Nephron progenitor cell (in vitro differentiated cells): Measurements from ENCODE around the gene HTR2B.

Experiments used
- DNase-seq: peaks from one replicate; pipeline ENCODE4 v3.0.0; 2021
- H3K27ac Mint-ChIP-seq: 2 replicates; pipeline ENCODE4 v1.8.0; 2021; ENCODE audit warnings: mild to moderate bottlenecking, moderate library complexity, mixed read lengths
- H3K27me3 Mint-ChIP-seq: 2 replicates; pipeline ENCODE4 v1.8.0; 2021; ENCODE audit warnings: mild to moderate bottlenecking, low read depth, mixed read lengths; ENCODE audit not compliant: poor library complexity
- H3K36me3 Mint-ChIP-seq: 2 replicates; pipeline ENCODE4 v1.8.0; 2021; ENCODE audit warnings: low read depth, mixed read lengths
- H3K4me1 Mint-ChIP-seq: 2 replicates; pipeline ENCODE4 v1.8.0; 2021; ENCODE audit warnings: mixed read lengths
- H3K4me3 Mint-ChIP-seq: 2 replicates; pipeline ENCODE4 v1.8.0; 2021; ENCODE audit warnings: mild to moderate bottlenecking, moderate library complexity, mixed read lengths
- H3K9me3 Mint-ChIP-seq: 2 replicates; pipeline ENCODE4 v1.8.0; 2021; ENCODE audit warnings: mild to moderate bottlenecking, moderate library complexity, mixed read lengths
- TF ChIP-seq, protein P1 (sequence below): fragments of 200-600 bp; sonication (generic); IDR thresholded peaks from 2 replicates; pipeline ENCODE4 v1.5.0; 2021; ENCODE audit warnings: antibody characterized with exemption

The HTR2B gene

DNA sequence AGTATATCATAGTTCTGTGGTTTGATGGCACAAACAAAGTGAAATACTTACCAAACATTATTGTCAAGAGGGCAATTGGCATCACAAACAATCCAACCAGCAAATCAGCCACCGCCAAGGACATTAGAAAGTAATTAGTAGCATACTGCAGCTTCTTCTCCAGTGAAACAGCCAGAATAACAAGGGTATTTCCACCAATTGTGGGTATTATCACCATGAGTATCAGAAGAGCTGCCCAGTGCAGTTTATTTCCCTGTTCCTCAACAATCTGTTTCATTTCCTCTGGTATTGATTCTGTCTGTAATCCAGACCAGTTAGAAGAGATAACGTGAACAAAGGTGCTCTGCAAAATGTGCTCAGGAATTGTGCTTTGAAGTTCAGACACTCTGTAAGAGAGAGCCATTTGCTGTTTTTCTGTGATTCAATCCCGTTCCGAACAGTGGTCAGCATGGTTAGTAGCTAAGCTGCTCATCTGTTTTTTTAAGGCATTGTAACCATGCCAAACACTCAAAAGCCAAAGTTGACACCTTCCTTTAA lies 1.4 kb downstream of the HTR2B start:
- Mint-ChIP-seq H3K27ac (peak overlapping the region; percentile 87), H3K36me3 (peaks cover 13% of the 10 kb centered on the region), H3K9me3 (no peaks in the 10 kb centered on the region), H3K4me1 (peaks cover 65% of the 10 kb centered on the region), H3K4me3 (peak overlapping the region; percentile 31), H3K27me3 (no peaks in the 10 kb centered on the region)
- TF ChIP-seq, protein P1, sequence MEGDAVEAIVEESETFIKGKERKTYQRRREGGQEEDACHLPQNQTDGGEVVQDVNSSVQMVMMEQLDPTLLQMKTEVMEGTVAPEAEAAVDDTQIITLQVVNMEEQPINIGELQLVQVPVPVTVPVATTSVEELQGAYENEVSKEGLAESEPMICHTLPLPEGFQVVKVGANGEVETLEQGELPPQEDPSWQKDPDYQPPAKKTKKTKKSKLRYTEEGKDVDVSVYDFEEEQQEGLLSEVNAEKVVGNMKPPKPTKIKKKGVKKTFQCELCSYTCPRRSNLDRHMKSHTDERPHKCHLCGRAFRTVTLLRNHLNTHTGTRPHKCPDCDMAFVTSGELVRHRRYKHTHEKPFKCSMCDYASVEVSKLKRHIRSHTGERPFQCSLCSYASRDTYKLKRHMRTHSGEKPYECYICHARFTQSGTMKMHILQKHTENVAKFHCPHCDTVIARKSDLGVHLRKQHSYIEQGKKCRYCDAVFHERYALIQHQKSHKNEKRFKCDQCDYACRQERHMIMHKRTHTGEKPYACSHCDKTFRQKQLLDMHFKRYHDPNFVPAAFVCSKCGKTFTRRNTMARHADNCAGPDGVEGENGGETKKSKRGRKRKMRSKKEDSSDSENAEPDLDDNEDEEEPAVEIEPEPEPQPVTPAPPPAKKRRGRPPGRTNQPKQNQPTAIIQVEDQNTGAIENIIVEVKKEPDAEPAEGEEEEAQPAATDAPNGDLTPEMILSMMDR = no peak
- no peak for DNase-seq

DNA sequence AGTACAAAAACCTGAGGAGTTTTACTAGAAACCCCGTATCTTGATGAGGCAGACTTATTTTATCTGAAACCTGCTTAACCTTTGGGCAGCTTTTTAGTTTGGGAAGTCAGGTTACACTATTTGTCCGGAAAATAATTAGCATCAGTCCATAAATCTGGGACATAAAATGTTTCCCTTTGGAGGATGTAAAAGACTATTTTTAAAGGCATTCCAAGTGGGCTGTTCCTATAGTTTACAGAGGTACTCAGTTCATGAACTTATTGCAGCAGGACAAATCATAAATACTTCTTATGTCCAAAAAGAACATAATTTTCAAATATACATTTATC lies 6.3 kb downstream of the HTR2B start:
- Mint-ChIP-seq H3K27ac (peak overlapping the region; percentile 85), H3K4me1 (peaks cover 39% of the 10 kb centered on the region), H3K9me3 (no peaks in the 10 kb centered on the region), H3K36me3 (peaks cover 5% of the 10 kb centered on the region), H3K4me3 (peak overlapping the region; percentile 41), H3K27me3 (no peaks in the 10 kb centered on the region)
- DNase-seq = no peak
- TF ChIP-seq, protein P1 = no peak

DNA sequence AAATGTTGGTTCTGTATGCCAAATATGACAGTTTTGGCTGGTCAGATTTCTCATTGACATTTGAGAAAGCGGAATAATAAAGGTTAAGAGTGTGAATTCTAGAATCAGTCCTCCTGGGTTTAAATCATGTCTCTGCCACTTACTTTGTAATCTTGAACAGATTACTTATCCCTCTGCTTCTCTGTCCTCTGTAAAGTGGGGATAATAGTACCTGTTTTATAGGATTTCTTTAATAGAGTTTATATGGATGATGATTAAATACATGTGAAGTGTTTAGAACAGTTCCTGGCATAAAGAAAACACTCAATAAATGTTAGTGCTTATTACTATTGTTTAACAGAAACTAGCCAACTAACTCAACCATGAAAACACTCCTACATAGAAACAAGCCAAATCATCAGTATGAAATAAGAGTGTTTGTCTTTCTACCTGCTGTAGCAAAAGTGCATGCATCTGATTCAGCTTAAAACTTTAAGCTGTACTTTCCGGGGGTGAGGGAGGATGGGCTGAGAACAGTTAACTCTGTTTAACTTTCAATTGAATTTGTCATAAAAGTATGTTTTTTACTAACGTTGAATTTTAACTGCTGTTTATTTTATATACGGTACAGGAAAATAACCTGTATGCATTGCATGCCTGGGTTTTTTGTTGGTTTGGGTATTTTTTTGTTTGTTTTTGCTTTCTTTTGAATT lies 6.8 kb downstream of the HTR2B start:
- H3K4me3 Mint-ChIP-seq = peak overlapping the region; percentile 41
- TF ChIP-seq, protein P1 = no peak
- no peaks in the 10 kb centered on the region for H3K27me3 Mint-ChIP-seq
- H3K36me3 Mint-ChIP-seq = peaks cover 9% of the 10 kb centered on the region
- no peak for DNase-seq
- H3K4me1 Mint-ChIP-seq = peaks cover 34% of the 10 kb centered on the region
- no peaks in the 10 kb centered on the region for H3K9me3 Mint-ChIP-seq
- H3K27ac Mint-ChIP-seq = peak overlapping the region; percentile 85

DNA sequence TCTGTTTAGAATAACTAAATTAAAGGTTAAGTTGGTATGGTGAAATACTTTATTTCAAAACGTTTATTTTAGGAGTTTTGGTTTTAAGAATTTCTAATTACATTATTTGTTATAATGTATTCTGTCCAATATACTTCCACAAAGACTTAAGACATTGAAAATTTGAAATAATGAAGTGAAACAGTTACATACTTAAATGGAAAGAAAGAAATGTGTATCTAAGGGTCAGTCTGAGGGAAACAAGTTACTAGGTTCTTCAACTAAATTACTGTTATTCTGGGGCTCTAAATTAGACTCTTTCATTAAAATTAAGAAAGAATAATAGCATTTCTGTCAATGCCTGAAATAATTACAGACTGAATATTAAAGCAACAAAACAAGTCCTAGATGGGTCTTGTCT lies 7.7 kb downstream of the HTR2B start:
- H3K4me1 Mint-ChIP-seq = peaks cover 30% of the 10 kb centered on the region
- peaks cover 16% of the 10 kb centered on the region for H3K36me3 Mint-ChIP-seq
- H3K27ac Mint-ChIP-seq = no peak overlapping the region
- DNase-seq = no peak
- TF ChIP-seq, protein P1 = no peak
- no peak overlapping the region for H3K4me3 Mint-ChIP-seq
- H3K27me3 Mint-ChIP-seq = no peaks in the 10 kb centered on the region
- H3K9me3 Mint-ChIP-seq = no peaks in the 10 kb centered on the region

DNA sequence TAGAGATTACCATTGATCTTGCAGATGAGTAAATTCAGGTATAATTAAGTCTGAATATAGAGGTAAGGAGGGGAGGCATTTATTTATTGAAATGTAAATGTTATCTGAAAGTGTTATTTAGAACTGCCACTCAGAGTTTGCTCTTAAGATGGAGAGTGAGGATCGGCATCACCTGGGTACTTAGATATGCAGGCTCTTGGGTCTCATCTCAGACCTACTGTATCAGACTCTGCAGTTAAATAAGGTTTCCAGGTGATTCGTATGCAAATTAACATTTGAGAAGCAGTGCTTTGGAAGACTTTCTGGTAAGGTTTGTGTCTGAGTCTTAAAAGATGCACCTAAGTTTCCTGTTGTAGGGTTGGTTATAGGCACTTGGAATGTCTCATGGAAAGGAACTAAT lies 9.2 kb downstream of the HTR2B start:
- H3K9me3 Mint-ChIP-seq = no peaks in the 10 kb centered on the region
- no peak overlapping the region for H3K4me3 Mint-ChIP-seq
- H3K36me3 Mint-ChIP-seq = peaks cover 23% of the 10 kb centered on the region
- H3K27me3 Mint-ChIP-seq = no peaks in the 10 kb centered on the region
- peak overlapping the region; percentile 27 for H3K27ac Mint-ChIP-seq
- TF ChIP-seq, protein P1 = no peak
- H3K4me1 Mint-ChIP-seq = peaks cover 25% of the 10 kb centered on the region
- no peak for DNase-seq

DNA sequence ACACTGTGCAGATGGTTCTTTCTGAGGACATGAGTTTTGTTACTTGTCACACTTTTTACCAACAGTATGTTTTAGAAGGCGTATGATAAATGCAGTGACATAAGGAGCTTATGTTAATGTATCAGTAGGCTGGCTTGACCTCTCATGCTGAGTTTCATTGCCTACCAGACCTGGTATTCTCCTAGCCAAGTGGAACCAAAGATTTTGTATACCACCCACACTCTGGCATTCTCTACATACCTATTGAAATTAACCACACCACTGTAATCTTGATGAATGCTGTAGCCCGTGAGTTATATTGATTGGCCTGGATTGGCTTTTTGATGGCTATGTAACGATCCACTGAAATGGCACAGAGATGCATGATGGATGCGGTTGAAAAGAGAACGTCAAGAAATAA lies 11.4 kb downstream of the HTR2B start:
- Mint-ChIP-seq H3K4me3 (no peak overlapping the region), H3K9me3 (no peaks in the 10 kb centered on the region), H3K27me3 (no peaks in the 10 kb centered on the region), H3K36me3 (peaks cover 38% of the 10 kb centered on the region), H3K27ac (no peak overlapping the region), H3K4me1 (peaks cover 11% of the 10 kb centered on the region)
- no peak for DNase-seq
- TF ChIP-seq, protein P1 = no peak
